NCI-H2196 treated with DMSO at 0.1 percent for 48 hours (cell line): ENCODE data around the gene INO80B.
"Not testable (repeated sequence)": the region's sequence is repeated elsewhere in the genome, so short reads cannot be mapped to it uniquely, and the experiment has no call there.

Source experiments
- DNase-seq: peaks from one replicate; lab custom pipeline; 2025; ENCODE audit not compliant: unreplicated experiment; lab: John Stamatoyannopoulos, UW

The INO80B gene

DNA sequence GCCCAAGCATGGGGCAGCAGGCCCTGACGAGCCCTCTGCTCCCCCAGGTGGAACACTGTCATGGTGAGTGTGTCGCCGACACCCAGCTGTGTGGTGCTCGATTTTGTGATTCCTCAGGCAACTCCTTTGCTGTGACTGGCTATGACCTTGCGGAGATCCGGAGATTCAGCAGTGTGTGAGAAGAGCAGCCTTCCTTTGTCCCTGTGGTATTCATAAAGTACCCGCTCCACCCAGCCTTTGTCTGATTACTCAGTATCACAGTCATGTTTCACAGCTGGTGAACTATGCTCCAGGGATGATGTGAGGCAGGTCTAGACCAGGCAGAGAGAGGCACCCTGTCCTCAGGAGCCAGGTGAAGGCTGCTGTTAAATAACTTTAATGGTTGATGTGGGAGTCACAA is 29.4 kb upstream of the INO80B start:
- DNase-seq, result no peak

DNA sequence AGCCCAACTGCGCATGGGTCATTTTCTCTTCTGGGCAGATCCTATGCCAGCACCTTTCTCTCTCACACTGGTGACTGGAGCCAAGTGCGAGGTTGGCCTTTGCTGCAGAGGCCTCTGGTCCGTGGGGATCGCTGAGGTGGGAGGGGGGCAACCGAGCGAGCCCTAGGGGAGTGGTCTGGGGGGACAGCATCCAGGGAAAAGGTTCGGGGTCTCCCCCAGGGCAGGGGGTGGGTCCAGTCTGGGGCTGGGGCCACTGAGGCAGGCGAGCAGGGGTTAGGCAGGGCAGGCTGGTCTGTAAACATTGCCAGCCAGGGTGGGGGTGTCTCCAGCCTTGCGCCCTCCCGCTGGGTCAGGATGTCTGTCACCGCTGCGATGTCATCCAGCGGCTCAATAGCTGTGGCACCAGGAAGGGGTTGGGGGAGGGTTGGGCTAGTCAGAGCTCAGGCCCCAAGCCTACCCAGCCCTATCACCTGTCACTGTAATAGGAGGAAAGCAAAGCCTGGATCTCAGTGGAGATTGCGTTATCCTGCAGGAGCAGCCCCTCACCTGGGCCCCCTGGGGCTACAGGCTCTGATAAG is 28.6 kb upstream of the INO80B start:
- DNase-seq, result no peak

DNA sequence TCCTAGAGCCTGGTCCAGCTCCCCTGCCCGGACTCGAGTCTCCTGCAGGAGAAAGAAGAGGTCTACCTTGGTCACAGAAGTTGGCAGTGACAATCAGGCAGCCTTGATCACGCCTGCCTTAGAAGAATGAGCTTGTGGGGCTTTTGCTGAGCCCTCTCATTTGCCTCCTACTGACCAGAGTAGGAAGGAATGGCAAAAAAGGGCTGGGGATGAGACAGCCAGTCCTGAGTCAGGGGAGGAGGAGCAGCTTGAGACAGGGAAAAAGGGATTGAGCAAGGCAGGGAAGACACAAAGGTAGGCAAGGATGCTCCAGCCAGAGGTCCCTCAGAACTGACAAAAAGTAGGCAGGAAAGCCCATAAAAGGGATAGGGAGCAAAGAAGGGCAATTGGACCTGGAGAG is 27.3 kb upstream of the INO80B start:
- DNase-seq, result no peak

DNA sequence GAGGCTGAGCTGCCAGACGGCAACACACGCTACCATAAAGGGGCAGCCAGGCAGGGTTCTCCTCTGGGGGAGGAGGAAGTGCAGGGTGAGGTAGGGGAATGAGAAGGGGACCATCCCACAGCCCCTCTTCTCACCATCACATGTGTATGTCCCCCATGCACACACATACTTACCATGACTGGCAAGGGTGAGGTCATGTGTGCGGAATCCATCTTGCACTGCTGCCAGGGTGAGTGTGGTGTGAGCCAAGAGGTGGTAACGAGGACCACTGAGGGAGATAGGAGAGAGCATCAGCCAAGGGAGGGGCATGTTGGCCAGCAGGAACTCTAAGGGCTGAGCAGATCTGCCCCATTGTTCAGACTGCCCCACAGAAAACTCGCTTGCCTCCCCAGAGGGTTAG is 26.2 kb upstream of the INO80B start:
- DNase-seq, result no peak

DNA sequence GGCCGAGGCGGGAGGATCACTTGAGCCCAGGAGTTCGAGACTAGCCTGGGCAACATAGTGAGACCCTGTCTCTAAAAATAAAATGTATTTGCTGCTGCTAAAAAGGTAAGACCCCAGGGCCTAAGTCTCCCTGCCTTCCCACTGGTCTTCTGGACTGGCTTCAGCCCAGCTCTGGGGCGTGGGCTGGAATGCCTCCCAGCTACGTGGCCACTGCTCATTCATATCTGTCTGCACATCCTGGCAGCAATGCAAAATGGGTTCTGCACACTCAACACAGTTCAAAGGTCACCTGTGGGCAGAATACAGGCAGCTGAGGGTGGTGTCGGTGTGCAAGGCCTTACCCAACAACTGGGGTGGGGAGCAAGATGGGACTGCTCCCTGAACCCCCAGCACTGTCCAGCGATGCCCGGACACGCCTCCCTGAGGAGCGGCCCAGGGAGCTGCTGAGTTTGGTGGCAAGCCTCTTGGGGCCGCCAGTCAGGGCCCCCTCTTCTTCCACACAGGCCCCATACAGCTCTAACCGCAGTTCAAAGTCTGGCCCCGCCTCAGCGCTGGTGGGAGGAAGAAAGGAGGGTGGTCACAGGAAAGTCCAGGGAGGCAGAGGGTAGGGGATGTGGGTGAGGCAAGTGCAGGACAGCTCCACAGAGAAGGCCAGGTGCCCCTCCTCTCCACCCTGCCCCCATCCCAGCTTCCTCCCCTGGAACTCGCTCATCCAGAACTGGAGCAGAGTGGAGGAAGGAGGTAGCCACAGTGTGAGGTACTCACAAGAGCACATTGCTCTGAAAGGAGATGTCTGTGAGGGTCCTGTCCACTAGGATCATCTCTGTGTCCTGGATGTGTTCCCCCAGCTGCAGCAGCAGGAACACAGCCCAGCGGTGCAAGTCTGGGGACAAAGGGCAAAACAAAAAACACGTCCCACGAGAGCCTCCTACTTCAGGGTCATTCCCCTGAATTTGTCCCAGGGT is 25.1 kb upstream of the INO80B start:
- DNase-seq, result no peak

DNA sequence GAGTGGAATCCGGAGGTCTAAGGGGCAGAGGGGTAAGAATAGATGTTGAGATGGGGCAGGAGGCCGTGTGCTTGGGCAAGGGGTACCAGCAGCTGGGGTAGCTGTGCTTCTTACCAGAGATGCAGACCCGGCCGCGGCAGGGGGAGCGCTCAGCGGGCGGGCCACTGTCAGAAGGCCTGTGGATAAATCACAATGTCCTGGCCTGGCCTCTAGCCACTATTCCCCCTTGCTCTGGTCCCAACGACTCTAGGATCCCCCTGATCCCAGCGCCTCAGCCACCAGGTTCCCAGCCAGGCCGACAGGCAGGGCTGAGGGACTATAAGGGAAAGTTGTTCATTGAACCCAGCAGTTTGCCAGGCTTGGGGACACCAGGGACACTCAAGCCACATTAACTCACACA is 24.4 kb upstream of the INO80B start:
- no peak for DNase-seq

DNA sequence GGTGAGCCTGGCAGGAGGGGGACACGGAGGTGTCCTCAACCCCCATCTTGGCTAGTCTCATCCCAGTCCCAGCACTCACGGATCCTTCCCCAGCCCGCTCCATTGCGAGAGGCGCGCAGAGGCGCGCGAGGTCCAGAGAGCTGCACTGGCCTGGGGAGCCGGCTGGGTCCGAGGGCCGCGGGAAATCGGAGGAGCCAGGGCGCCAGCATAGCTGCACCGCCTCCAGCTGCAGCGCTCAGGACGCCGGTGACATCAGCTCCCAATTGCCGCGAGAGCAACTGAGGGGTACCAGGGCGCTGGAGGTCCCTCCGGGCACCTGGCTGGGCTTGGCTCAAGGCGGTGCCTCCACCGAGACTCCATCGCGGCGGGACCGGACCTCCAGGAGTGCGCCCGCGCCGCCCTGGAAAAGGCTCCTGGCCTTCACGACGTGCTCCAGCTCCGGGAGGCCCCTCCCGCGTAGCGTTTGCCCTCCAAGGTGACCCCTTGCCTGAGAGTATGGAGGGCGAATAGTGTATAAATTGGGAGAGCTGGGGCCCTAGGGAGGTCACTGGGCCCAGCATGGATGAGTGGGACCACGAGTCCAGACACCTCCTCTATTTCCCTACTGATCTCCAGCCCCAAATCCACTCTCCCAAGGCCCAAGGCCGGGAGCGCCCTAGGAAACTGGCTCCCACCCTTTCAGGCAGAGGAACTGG is 18.6 kb upstream of the INO80B start:
- DNase-seq, result no peak

DNA sequence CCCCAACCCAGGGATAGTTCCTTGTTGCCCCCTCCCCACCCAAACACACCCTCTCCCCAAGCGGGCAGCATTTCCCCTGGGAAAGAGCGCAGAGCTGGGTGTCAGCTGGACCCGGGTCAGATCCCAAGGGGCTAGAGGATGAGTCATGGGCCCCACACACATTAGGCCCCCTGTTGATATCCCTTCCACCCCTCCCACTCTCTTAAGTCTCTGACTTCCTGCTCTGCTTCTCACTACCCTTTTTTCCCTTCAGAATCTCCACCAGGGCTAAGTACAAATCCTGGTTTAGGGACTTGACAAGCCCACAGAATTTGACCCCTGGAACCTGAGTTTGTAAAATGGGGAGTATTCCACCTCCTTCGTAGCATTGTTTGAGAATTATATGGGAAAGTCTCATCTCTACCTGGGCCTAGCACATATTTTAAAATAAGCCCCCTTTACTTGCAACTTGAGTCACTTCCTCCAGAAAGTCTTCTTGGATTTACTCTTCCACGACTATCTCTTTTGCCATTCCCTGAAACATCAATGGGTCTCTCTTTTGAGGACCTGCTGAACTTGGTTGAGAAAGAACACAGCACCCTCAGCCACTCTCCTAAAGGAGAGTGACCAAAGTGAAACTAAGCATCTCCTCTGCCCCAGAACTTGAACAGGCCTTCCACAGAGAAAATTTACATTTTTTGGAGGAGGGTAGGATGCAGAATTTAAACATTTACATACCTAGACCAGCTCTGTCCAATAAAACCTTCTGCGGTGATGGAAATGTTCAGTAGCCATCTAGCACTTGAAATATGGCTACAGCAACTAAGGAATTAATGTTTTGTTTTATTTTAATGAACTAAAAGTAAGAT is 17.8 kb upstream of the INO80B start:
- no peak for DNase-seq

DNA sequence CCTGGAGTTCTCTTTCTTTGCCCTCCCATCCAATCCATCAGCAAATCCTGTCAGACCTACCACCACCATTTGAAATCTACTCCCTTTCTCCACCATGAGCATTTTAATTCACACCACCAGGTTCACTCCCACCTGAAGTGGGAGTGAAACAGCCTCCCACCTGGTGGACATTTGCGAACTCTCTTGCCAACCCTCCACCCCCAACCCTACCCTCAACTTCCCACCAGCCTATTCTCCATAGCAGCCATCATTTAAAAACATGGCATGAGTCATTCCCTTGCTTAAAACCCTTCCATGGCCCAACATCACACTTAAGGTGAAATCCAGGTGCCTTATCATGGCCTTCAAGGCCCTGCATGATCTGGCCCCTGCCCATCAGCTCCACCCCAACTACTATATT is 16.6 kb upstream of the INO80B start:
- no peak for DNase-seq

DNA sequence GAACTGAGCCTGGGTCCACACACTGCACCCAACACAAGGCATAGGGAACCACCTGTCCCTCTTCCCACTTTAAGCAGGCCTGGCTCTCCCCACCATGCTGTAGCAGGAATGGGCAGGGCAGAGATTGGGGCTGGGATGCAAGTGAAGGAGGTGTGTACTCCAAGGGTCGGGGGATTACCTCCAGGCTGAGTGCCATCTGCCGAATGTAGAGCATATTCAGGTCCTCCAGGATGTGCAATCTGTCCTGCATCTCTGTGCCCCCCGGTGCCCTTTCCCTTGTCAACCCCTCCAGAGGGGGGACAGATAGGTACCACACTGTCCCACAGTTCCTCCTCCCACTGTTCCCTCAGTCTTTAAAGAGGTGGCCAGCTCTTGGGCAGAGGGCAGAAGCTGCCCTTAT is 15.5 kb upstream of the INO80B start:
- no peak for DNase-seq

DNA sequence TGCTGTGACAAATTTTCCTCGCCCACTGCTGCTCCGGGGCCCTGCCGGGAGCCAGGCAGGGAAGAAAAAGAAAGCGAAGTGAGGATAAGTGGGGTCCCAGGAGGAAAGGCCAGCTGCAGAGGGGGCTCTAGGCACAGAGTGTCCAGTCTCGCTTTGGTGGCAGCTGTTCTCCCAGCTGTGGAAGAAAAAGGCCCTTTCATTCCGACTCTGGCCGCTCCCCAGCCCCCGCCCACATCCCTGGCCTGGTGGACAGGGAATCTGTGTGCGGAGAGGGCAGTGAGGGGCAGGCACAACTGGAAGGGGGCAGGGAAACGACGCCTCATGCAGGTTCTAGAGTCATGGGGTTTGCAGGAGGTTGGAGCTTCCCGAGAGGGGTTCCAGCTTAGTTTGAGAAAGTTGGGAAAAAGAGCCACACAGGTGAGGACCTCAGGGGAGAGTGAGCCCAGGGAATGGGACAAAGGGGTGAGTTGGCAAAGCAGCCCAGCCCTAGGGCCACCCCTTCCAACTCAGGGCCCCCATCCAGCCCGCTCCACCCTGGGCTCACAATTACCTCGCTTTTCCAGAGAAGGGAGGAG is 15.0 kb upstream of the INO80B start:
- DNase-seq, result no peak

DNA sequence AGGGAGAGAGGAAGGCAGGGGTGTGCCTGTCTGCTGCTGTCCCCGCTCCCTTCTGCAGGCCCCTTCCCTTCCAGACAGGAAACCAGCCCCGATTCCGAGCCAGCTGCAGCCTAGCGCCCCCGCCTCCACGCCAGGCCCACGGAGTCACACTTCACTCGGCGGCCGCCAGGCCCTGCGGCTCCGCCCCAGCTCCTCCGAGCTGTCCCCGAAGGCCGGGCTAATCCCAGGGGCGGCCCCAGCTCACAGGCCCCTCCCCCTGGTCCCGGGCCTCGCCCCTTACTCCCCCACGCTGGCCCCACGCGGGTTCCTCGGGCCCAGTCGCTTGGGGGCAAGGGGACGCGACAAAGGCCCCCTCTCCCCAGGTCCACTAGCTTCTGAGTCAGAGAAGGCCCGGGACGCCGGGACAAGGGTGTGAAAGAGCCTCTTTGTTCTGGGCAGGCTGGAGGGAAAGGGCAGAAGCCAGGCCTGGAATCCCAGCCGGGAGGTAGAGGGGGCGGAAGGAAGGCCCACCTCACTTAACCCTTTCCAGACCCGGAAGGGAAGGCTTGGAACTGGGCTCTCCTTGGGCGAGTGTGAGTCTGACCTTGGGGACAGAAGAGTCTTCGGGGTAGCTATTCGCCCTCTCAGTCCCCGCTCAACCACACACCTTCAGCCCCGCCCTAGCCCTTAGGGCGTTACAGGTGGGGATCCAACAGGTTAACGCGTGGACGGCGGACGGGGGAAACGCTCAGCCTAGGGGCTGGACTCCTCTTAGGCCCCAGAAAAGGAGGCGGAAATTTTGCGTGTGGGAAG is 14.3 kb upstream of the INO80B start:
- DNase-seq, result peak; percentile 48

DNA sequence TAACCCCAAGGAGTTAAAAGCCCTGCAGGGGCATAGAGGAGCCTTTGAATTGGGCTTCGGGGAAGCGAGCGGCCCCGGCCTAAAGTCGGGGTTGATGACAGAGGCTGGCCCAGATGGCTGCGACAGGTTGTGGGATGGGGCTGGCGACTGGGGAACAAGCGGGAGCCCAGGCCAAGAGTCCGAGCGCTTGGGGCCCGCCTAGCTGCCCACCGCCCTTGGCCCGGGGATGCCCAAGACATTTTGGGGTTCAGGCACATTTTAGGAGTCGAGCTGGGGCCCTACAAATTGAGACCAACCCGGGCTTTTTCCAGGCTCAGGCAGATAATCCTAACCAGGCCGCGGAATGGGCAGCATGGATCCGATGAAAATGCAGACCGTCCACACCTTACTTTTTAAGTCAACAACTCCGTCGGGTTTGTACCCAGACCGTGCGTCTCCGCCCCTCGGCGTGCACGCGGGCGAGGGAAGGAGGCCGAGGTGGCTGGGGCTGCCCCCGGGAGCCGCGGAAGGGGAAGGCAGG is 13.7 kb upstream of the INO80B start:
- no peak for DNase-seq

DNA sequence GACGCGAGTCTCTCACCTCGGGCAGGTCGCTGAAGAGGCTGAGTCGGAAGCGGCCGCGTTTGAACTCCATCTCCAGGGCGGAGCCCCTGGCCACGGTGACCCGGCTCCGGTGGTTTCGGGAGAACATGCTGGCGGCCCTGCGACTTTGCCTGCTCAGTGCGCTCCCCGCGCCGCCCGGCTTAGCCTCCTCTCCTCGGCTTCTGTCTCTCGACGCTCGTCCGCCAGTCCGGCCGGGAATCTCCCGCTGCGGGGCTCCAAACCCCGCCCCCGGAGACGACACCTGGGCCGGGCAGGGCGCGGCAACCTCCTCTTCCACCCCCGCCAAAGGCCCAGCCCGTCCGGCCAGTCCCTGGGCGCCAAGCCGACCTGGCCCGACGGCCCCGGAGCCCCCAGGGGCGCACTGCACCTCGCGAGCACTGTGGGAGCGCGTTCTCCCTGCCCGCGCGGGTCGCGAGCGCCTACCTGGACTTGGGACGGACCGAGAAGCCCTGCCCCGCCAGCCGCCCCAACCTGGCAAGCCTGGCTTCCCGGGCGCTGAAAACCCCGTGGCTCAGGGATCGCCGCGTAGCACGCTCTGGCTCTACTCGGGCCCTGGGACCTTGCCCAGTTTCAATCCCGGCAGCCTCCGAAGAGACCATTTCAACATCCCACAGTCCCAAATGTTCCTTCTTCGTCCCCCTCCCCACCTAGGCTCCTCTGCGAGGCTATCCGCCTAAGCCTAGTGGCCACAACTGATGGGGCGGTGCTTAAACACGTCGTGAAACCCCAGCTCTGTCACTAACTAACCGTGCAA is 13.0 kb upstream of the INO80B start, which contains the start of gene RTKN:
Gene RTKN, minus strand, starts transcription at position 248 of the 793 bp plus-strand sequence. Its CDS starts 121 bp downstream, at position 127.
- DNase-seq, result peak; percentile 16

DNA sequence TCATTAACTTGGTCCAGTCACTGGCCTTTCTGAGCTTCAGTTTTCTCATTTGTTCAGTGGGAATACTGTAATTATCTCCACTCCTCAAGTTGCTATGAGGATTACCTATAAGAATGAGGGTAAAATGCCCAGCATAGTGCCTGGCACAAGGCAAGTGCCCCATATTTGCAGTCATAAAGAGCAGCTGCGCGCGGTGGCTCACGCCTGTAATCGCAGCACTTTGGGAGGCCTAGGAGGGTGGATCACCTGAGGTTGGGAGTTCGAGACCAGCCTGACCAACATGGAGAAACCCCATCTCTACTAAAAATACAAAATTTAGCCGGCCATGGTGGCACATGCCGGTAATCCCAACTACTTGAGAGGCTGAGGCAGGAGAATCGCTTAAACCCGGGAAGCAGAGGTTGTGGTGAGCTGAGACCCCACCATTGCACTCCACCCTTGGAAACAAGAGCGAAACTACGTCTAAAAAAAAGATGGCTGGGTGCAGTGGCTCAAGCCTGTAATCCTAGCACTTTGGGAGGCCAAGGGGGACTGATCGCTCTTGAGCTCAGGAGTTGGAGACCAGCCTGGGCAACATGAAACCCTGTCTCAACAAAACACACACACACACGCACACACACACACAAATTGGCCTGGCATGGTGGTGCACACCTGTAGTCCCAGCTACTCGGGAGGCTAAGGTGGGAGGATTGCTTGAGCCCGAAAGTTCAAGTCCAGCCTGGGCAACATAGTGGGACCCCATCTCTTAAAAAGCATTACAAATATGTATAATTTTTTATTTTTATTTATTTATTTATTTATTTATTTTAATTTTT is 12.2 kb upstream of the INO80B start:
- not testable (repeated sequence) for DNase-seq

DNA sequence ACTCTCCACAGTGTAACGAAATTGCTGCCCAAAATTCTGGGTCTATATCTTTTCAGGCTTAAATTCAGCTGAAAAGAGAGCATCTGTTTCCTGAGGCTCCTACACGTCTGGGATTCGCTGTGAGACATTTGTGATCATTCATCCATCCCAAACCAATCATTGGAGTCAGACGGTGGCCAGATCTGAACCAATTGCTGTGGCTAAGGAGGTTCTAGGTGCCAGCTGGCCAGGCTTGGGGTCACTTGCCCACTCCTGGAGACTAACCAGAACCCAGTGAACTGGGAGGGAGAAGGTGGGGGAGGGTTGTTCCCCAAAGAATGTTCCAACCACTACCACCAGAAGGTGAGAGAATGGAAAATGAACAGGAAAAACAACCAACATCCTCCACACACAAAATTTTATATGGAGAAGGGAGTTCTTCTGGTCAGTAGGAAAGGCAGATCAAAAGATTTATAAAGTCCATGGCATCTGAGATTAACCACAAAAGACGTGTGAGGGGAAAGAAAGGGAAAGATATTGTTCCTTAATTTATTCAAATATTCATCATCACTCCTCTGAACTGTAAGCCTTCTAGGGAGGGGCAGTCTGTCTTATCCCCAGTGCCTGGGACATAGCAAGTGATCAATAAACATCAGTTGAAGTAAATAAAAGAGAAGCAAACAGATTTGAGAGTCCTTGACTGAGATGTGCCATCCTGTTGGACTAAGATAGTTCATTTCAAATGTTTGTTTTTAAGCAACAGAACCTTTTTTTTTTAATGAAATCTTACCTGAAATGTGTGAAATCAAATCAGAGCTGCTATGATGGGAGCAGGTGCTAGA is 10.2 kb upstream of the INO80B start:
- DNase-seq, result no peak
